BLaER1 treated with 17β-estradiol and CSF1 and Interleukin-3, amounts not matched to agents 10 nM and 100 nM (cell line): ENCODE measurements around the gene ANKRD9.

Experiments
- H3K27ac ChIP-seq, 11 experiments: shearing (Covaris generic); formaldehyde crosslinking; 2 replicates each; pipeline ENCODE4 v1.8.1; 2022
- H3K27me3 ChIP-seq, 11 experiments: shearing (Covaris generic); formaldehyde crosslinking; 2 replicates each; pipeline ENCODE4 v1.8.1; 2022
- H3K36me3 ChIP-seq, 11 experiments: shearing (Covaris generic); formaldehyde crosslinking; 2 replicates each; pipeline ENCODE4 v1.8.1; 2022
- H3K4me1 ChIP-seq, 10 experiments: shearing (Covaris generic); formaldehyde crosslinking; 2 replicates each; pipeline ENCODE4 v1.8.1; 2022
- H3K4me2 ChIP-seq, 11 experiments: shearing (Covaris generic); formaldehyde crosslinking; 2 replicates each; pipeline ENCODE4 v1.8.1; 2022
- H3K4me3 ChIP-seq, 10 experiments: shearing (Covaris generic); formaldehyde crosslinking; 2 replicates each; pipeline ENCODE4 v1.8.1; 2022
- H3K9ac ChIP-seq, 11 experiments: shearing (Covaris generic); formaldehyde crosslinking; 2 replicates each; pipeline ENCODE4 v1.8.1; 2022
- H3K9me3 ChIP-seq, 11 experiments: shearing (Covaris generic); formaldehyde crosslinking; replicated peaks in 1 of 11; 2 replicates each; pipeline ENCODE4 v1.8.1; 2022
- H4K20me1 ChIP-seq, 11 experiments: shearing (Covaris generic); formaldehyde crosslinking; 2 replicates each; pipeline ENCODE4 v1.8.1; 2022
- Cebpa-rat ChIP-seq, 11 experiments: shearing (Covaris generic); IDR thresholded peaks; 2 replicates each; pipeline ENCODE4 v1.8.1; 2022

The ANKRD9 gene

DNA sequence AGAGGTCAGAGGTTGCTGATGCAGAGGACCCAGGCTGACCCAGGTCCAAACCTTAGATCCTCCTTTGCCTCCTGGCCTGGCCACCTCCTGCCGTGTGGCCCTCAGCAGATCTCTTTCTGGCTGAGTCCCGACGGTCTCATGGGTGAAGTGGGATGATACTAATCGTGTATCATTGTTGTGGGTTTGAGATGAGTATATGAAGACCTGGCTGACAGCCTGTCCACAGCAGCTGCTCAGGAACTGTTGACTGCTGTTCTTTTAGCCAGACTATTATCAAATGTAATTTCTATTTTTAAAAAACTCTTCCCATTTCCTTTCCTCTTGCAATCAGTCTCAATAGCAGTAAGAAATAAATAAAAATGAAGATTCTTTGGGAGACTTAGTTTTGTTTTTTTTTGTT, 45.6 kb downstream of the ANKRD9 start:
- TF ChIP-seq Cebpa-rat (IDR thresholded peaks at IDR 0.05) = no peak
- H3K36me3 ChIP-seq = peaks cover 3 to 54% (median 18%) of the 10 kb centered on the region in 11 experiments; a peak in 16 of 22 replicates

DNA sequence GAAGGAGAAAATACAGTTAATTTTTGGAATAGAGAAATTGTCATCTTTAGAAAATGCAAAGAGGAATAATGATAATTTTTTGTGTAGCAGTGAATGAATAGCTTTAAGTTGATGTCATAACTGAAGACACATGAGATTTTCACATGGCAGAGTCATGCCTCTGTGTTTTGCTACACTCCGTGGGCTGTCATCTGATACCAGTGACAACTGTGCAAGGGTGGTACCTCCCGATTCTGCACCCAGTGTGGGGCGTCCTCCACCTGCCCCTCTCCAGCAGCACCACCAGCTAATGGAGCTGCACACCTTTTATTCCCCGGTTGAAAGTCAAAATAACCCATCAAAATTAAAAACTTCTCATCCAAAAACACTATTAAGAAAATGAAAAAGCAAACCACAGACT, 47.2 kb downstream of the ANKRD9 start:
- Histone ChIP-seq H3K27ac (no peak overlapping the region), H3K4me2 (no peak overlapping the region), H3K9me3 (peaks cover 0 to under 1% (median 0%) of the 10 kb centered on the region in 11 experiments; a peak in 1 of 22 replicates), H3K36me3 (peaks cover 4 to 53% (median 22%) of the 10 kb centered on the region in 11 experiments; a peak in 19 of 22 replicates), H3K27me3 (no peaks in the 10 kb centered on the region), H3K4me3 (no peak overlapping the region), H4K20me1 (no peaks in the 10 kb centered on the region), H3K9ac (no peak overlapping the region), H3K4me1 (peaks cover 0 to 7% (median 2%) of the 10 kb centered on the region in 10 experiments; a peak in 4 of 20 replicates)
- TF ChIP-seq Cebpa-rat (IDR thresholded peaks at IDR 0.05) = no peak

More for the DNA sequence above, 45.6 kb downstream of the ANKRD9 start:
- peaks cover 0 to 7% (median 2%) of the 10 kb centered on the region in 10 experiments; a peak in 4 of 20 replicates for H3K4me1 ChIP-seq
- H3K4me3 ChIP-seq = no peak overlapping the region
- H3K9me3 ChIP-seq = peaks cover 0 to 16% (median 7%) of the 10 kb centered on the region in 11 experiments; a peak in 9 of 22 replicates
- no peaks in the 10 kb centered on the region for H3K27me3 ChIP-seq
- H3K4me2 ChIP-seq = no peak overlapping the region
- H3K9ac ChIP-seq = no peak overlapping the region
- no peaks in the 10 kb centered on the region for H4K20me1 ChIP-seq
- no peak overlapping the region for H3K27ac ChIP-seq

DNA sequence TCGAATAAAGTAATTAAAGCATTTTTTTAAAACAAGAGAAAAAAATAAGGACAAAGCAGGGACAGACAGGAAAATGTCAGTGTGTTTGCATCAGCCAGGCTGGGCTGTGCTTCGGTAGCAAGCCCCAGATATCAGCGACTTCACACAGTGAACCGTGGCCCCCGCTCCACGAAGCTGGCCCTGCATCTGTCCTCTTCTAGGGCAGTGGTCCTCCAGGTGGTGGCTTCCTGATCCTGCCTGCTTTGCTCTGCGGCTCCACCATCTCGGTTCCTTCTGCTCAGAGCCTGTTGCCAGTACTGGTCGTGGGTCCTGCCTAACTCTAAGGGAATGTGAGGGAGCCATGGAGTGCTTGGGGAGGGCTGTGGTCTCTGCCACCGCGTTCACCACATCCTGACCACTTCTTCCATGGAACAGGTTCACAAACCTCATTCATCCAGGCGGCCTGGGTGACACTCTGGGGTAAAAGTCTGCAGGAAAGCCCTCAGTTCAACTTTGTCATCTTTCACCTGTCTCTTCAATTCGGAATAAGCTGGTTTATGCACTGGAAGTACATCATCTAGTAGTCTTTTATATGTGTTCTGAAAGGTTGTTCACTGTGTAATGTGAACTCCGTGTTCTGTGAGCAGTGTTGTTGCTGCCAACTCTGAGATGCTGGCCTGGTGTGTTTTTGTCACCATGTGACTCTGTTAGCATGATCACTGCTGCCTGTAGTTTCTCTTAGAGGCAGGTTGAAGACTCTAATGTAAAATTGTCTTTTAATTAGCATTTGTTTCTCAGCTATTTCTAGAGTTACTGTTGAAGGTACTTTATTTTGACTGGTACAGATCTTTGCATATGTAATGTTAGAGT, 47.9 kb downstream of the ANKRD9 start:
- no peaks in the 10 kb centered on the region; a peak in 1 of 22 replicates for H3K9me3 ChIP-seq
- H3K36me3 ChIP-seq = peaks cover 4 to 53% (median 18%) of the 10 kb centered on the region in 11 experiments; a peak in 19 of 22 replicates
- H3K27me3 ChIP-seq = no peaks in the 10 kb centered on the region
- peak overlapping the region in 4 of 11 experiments; percentile 3 to 19 (median 14); a peak in 1 of 22 replicates for H3K4me2 ChIP-seq
- 0 out of 22 replicates have a peak overlapping the region, but pooled peaks of 1 of the 11 experiments have one; percentile 16 for H3K9ac ChIP-seq
- no peaks in the 10 kb centered on the region for H4K20me1 ChIP-seq
- peaks cover 0 to 7% (median 2%) of the 10 kb centered on the region in 10 experiments; a peak in 4 of 20 replicates for H3K4me1 ChIP-seq
- no peak overlapping the region for H3K27ac ChIP-seq
- H3K4me3 ChIP-seq = no peak overlapping the region
- no peak for TF ChIP-seq Cebpa-rat (IDR thresholded peaks at IDR 0.05)

DNA sequence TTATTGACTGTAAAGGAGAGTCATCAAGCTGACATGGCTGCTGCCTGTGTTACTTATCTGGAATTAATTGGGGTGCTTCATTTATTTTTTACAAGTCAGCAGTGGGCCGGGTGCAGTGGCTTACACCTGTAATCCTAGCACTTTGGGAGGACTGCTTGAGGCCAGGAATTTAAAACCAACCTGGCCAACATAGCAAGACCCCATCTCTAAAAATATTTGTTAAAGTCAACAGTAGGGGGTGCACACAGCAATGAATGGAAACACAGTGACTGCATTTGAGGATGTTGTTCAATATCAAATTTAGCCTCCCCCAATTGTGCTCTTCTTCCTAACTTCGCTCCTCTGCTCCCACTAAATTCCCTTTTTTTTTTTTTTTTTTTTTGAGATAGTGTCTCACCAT, 52.1 kb downstream of the ANKRD9 start:
- peaks cover 4 to 62% (median 10%) of the 10 kb centered on the region in 11 experiments; a peak in 18 of 22 replicates for H3K36me3 ChIP-seq
- H3K27ac ChIP-seq = no peak overlapping the region
- H3K4me3 ChIP-seq = no peak overlapping the region
- peaks cover 0 to 7% (median 2%) of the 10 kb centered on the region in 10 experiments; a peak in 5 of 20 replicates for H3K4me1 ChIP-seq
- no peak overlapping the region for H3K9ac ChIP-seq
- no peaks in the 10 kb centered on the region for H3K27me3 ChIP-seq
- TF ChIP-seq Cebpa-rat (IDR thresholded peaks at IDR 0.05) = no peak
- H4K20me1 ChIP-seq = no peaks in the 10 kb centered on the region
- no peaks in the 10 kb centered on the region for H3K9me3 ChIP-seq
- no peak overlapping the region for H3K4me2 ChIP-seq

DNA sequence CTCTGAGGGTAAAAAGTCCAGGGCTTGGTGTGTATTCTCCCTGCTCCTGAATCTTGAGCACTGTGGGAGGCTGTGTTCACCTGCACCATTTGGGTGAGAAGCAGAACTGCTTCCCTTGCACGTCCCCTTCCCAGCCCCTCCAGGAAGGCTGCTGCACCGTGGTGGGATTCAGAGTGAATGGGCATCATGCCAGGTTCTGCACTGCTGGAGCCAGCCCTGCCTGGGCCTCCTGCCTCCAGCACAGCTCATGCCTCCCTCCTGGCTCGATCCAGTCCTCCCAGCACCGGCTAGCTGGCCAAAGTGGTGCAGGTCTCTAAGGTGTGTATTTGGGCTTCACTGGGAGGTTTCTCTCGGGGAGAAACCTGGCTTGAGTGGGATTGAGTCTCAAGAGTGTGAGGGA, 54.9 kb downstream of the ANKRD9 start:
- Histone ChIP-seq H4K20me1 (no peaks in the 10 kb centered on the region), H3K27me3 (no peaks in the 10 kb centered on the region), H3K4me1 (no peaks in the 10 kb centered on the region; a peak in 2 of 20 replicates), H3K27ac (no peak overlapping the region), H3K9me3 (no peaks in the 10 kb centered on the region), H3K4me2 (no peak overlapping the region), H3K36me3 (peaks cover 24 to 83% (median 36%) of the 10 kb centered on the region in 11 experiments), H3K4me3 (no peak overlapping the region), H3K9ac (no peak overlapping the region)
- TF ChIP-seq Cebpa-rat (IDR thresholded peaks at IDR 0.05) = no peak

DNA sequence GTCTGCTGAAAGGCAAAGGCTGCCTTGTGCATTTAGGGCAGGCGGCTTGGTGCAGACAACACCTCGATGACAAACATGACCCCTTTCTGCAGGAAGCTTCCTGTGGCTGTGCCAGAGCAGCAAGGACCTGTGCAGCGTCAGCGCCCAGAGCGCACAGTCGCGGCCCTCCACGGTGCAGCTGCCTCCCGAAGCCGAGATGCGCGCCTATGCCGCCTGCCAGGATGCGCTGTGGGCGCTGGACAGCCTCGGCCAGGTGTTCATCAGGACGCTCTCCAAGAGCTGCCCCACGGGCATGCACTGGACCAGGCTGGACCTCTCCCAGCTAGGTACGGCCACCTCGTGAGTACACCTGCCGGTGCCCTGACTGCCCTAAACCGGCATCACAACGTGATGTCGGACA, 57.3 kb downstream of the ANKRD9 start:
- H3K36me3 ChIP-seq = peaks cover 31 to 85% (median 51%) of the 10 kb centered on the region in 11 experiments
- TF ChIP-seq Cebpa-rat (IDR thresholded peaks at IDR 0.05) = no peak

More for the DNA sequence above, 57.3 kb downstream of the ANKRD9 start:
- H3K4me1 ChIP-seq = no peaks in the 10 kb centered on the region; a peak in 2 of 20 replicates
- H3K9me3 ChIP-seq = no peaks in the 10 kb centered on the region
- H3K27me3 ChIP-seq = no peaks in the 10 kb centered on the region
- H4K20me1 ChIP-seq = no peaks in the 10 kb centered on the region
- no peak overlapping the region for H3K4me2 ChIP-seq
- no peak overlapping the region for H3K4me3 ChIP-seq
- no peak overlapping the region for H3K27ac ChIP-seq
- H3K9ac ChIP-seq = no peak overlapping the region
